Daoy (cell line): ENCODE measurements around the gene PRR33. TPM values are rescaled to one million over a fixed set of nuclear protein-coding genes. Genes with fewer than 3 reads are reported as not detected.

Experiments used
- DNase-seq: peaks from one replicate; pipeline ENCODE4 v3.0.0-alpha.2; 2015; ENCODE audit warnings: low read depth
- total RNA-seq: library from RNA; depleted of rRNA; stranded (reverse); fragments of >200 nt; shearing (Covaris generic); gene quantifications from 2 replicates; pipeline ENCODE4 v1.2.3, GENCODE V29; 2014

Gene PRR33
- total RNA-seq, 1 experiment from 2014 or later: not detected

DNA sequence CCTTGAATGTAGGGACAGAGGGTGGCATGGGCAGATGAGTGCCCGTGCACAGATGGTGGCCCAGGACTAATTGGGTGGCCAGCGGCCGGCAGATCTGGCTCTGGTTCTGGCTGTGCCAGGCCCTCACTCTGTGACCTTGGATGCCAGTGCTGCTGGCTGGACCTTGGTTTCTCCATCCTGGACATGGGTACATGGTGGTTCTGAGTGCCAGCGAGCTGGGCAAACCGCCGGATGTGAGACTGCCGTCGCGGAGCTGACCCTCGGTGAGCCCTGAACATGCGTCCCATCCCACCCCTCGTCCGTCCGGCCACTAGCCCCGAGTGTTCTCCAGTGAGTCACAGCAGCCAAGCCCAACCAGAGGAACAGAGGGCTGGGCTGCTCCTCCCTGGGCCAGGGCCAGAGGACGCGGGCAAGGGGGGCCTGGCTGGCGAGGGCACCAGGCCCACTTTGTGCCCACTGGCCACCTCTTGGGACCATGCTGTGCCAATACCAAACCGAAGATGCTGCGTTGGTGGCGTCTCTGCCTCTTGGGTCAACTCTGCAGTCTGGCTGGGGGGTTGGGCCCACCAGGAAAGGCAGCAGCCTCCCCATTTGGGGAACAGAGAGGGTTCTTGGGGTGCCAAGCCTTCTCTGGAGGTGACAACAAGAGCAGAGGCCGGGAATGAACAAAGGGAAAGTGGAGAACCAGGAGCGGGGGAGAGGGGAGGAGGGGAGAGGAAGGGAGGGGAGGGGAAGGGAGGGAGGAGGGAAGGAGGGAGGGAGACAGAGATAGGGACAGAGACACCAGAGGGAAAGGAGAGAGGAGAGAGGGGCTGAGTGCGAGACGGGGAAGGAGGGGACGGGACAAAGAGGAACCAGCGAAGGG, 28.1 kb downstream of the PRR33 start:
- peak; percentile 83 for DNase-seq

DNA sequence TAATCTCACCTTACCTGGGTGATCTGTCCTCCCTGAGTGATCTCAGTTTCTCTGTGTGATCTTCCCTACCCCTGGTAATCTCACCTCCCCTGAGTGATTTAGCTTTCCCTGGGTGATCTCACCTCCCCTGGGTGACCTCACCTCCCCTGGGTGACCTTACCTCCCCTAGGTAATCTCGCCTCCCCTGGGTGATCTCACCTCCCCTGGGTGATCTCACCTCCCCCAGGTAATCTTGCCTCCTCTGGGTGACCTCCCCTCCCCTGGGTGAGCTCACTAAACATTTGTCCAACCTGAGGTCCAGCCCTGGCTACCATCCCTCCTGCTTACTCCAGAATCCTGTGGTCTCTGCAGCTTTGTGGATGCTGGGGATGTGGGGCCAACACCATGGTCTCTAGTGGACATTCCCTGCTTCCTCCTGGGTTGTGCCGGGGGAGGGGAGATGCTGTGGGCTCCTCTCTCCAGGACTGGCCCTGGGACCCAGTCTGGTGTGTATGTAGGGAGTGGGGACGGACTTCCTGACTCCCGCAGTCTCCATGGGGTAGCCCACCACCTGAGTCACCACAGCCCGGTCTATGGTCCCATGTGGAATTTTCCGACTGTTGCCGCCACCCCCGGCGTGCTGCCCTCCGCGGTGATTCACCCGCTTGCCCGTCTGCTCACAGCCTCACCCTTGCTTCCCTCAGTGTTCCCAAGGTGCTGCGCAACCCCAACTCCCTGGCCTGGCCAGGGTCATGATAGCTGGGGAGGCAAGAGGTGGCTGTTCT, 28.9 kb downstream of the PRR33 start:
- DNase-seq: peak; percentile 88

DNA sequence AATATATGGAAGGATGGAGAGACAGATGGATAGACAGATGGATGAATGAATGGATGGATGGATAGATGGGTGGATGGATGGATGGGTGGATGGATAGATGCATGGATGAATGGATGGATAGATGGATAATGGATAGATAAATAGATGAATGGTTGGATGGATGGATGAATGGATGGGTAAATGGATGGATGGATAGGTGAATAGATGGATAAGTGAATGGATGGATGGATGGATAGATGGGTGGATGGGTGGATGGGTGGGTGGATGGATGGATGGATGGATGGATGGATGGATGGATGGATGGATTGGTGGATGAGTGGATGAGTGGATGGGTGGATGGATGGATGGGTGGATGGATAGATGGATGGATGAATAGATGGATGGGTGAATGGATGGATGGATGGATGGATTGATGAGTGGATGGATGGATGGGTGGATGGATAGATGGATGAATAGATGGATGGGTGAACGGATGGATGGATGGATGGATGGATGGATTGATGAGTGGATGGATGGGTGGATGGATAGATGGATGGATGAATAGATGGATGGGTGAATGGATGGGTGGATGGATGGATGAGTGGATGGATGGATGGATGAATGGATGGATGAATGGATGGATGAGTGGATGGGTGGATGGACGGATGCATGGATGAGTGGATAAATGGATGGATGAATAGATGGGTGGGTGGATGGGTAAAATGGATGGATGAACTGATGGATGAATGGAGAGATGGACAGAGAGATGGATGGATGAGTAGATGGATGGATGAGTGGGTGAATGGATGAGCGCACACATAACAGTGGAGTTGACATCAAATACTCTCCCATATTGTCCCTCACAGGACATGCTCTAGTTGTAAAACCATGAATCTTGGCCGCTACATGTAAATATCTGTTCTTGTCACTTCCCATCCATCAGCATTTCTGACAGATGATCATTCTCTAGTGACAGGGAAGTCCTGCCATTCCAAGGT, 30.0 kb downstream of the PRR33 start:
- no peak for DNase-seq

DNA sequence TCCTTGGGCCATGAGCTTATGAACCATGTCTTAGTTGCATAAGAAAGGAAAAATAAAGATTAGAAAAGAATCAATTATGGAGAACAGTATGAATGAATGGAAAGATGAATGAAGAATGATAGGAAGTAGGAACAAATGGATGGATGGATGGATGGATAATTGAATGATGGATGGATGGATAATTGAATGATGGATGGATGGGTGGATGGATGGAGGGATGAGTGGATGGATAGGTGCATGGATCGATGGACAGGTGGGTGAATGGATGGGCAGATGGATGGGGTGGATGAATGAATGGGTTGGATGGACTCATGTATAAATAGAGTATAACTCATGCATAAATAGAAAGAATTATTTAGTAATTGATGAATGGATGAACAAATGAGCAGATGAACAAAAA, 31.6 kb downstream of the PRR33 start:
- DNase-seq: no peak

DNA sequence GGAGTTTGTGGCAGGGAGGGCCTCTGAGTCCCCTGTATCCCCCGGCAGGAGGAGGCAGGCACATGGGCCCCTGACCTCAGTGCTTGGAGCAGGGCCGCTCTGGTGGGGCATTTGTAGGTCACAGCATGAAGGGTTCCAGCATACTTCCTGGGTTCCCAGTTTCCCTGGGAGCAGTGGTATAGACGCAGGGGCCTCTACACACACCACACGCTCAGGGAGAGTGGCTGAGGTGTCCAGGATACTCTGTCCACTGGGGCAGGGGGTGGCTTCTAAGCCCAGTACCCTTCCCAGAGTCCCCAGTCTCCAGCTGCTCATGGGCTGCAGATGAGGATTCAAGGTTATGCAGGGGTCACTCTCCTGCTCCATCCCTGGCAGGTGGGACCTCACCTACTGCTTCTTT, 32.7 kb downstream of the PRR33 start:
- no peak for DNase-seq

DNA sequence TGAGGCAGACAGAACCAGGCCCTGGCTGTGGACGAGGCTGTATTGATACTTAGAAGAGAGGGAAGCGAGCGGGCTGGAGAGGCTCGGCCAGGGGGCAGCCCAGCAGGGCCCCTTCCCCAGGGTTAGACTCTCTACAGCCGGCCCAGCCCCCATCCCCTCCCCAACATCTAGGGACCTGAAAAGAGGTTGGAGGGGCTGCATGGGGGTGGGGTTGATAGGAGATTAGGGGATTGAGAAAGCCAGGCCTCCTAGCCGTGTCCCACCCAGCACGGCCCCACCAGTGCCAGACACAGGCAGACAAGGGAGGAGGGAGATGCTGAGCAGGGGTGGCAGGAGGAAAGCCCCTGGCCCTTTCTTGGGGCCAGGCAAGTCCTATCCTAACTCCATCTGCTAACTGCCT, 33.1 kb downstream of the PRR33 start:
- DNase-seq: no peak

DNA sequence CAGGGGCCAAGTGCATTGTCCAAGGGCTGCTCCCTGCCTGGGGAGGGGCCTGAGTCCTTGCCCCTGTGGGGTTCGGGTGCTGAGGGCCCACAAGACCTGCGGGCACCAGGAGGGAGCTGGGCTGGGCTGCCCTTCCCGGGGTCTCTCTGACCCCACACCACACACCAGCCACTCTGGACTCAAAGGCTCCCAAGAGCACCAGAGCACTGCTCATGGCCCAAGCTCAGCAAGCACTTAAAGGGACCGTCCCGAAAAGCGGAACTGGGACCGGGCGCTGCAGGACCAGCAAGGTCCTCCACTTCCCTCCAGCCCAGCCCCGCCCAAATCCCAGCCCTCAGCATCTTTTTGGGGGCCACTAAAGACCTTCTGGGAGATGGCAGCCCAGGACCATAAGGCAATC, 33.5 kb downstream of the PRR33 start:
- DNase-seq: no peak

DNA sequence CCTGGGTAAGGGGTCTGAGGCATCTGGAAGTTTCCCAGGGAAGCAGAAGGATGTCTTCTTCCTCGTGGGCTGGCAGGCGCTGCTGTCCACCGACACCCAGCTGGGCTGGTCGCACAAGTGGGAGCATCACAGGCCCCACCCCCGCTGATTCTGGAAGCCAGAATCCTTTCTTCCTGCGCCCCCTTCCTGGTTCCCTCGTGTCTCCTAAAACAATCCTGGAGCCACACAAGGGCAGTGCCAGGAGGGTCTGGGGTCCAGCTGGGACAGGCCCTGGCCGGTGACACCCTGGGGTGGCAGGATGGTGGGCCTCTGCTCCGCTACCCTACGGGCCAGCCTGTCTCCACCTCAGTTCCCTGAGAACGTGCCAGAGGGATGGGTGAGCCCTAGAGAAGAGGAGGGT, 34.6 kb downstream of the PRR33 start:
- DNase-seq: no peak

DNA sequence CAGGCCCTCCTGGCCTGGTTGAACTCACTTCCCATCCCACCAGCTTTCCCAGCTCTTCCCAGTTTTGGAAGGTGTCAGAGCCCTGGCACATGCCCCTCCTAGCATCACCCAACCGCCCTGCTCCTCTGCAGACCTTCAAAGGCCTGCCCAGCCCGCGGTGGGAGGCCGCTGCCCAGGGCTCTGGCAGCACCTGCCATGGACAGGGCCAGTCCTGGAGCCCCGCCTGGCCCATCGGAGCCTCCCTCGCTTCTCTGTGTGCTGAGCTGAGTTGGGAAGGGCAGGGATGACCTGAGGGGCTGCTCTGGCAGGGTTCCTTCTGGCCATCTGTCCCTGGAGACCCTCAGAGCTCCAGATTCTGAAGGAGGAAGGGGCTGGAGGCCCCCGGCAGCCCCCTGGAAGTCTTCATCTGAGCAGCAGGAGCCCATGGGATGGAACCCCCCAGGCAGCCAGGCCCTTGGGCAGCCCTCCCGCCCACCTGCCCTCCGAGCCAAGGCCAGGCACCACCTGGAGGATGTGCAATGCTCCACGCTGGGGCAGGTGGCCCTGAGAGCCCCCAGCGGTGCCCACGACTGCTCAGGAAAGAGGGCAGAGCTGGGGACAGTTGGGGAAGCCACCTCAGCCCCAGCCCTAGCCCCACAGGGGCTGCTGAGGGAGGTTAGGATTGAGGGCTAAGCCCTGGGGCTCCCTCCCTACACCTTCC, 35.2 kb downstream of the PRR33 start:
- no peak for DNase-seq

DNA sequence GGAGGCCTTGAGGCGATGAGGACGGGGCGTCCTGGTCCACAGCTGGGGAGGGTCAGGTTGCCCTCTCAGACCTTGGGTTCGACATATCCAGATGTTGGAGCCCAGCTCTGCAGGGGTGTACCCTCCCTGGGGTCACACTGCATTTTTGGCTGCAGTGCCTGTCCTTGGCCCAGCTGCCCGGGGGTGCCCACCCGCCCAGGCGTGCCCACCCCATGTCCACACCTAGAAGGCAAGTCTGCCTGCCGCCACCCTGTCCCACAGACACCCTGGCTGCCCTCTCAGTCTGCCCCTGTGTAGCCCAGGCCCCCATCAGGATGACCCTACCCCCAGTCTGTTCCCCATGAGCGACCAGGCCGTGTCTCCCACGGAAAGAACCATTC, 35.8 kb downstream of the PRR33 start:
- no peak for DNase-seq

DNA sequence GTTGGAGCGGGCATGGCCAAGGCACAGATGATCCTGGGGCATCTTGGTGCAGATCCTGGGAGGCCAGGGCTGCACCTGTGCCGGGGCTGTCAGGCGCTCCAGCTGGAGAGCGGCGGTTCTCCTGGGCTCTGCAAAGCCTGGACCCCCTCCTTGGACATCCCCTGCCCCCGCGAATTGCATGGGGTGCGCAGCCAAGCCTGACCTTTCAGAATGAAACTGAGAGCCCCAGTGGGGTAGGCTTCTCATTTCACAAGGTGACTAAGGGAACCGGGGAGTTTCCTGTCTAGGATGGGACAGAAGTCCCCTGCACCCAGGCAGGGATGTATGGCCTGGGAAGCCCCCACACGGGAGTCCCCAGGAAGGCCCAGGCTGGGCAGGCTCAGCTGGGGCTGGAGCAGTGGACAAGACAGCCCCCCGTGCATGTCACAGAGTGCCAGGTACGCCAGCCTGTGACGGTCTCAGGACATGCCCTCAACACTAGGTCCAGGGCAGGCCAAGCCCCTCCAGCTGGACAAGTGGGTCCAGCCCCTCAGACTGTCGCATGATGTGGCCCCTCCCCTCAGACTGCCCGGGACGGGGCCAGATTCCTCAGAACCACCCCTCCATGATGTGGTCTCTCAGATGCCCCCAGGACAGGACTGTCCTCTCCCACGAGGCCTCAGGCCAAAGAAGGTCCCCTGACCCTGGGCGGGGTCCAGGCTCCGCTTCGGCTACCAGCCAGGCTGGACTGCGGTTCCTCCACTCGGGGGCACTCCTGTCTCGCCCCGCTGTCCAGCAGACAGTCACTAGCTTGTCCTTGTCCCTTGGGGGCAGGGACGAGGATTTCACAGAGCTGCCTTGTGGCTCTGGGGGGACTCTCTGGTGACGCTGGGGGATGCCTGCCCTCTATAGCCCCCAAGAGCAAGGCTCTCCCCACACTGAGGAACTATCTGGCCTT, 36.5 kb downstream of the PRR33 start:
- no peak for DNase-seq

DNA sequence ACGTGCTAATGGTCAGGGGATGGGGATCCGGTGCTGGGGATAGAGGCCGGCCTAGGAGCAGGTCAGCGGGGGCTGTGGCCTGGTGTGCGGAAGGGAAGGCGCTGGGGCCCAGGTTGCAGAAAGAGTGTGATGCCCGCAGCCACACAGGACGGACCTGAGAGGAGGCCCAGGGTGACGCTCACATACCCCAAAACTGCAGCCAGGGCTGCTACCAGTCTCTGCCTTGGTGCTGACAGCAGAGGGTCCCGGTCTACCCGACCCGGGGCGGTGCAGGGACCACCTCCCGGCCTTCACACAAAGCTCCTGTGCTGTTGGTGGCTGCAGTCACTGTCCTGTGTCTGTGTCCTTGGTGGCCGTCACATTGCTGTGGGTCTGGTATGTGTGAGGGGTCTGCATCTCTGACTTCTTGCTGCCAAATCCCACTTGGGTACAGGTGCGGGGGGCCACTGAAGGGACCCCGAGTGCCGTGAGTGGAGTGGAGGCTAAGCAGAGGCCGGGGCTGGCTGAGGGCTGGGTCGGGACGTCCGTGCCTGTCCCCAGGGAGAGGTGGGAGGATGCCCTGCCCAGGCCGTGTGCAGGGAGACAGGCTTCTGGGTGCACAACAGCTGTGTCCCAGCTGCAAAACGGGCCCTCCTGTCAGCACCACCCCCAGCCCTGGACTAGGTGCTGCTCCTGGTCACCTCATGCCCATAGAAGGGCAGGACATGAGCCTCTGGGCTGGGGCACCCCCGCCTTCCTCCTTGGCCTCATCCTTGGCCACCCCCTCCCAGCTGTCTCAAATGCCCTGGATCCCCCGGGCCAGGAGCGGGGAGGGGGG, 37.4 kb downstream of the PRR33 start:
- no peak for DNase-seq

DNA sequence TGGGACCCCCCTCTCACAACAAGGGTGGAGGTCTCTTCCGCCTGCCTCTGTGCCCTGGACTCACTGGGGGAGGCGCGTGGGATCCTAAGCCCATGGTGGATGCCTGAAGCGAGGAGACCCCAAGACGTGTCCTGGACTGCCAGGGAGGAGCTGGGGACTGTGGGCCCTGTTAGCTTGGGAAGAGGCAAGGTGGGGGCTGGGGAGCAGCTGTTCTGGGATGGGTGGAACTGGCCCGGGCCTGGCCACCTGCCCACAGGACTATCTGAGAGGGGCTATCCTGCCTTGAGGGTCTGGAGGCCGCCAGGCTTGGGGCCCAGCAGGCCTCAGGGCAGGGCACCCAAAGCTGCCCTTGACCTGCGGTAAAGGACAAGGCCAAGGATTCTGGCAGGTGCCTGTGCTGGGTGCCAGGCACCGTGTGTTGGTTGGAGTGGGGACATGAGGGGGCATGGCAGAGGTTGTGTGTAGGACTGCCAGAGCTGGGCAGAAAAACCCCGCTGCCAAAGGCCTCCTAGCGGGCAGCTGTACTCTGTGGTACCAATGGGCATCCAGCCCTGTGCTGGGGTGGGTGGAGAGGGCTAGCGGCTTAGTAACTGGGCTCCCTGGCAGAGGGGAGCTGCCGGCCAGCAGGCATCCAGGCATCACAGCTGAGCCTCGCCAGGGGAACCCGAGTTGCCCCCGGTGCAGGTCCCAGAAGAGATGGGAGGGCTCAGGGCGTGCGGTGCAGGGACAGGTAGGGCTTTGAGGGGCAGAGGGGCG, 38.1 kb downstream of the PRR33 start:
- no peak for DNase-seq

DNA sequence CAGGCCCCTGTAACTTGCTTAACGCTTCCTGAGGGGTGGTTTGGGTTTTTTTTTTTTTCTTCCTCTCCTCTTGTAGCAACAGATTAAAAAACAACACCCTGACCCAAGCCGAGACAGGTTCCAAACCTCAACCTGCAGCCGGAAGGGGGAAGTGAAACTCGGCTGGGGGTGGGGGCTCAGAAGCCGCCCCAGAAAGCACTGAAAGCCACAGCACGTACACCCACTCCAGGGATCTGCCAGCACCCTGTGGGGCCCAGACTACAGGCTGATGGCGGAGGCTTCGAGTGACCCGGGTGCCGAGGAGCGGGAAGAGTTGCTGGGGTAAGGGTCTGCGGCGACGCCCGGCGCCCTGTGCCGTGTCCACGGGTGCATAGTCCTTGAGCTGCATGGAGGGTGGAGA, 38.8 kb downstream of the PRR33 start, which contains the start of gene LSP1:
LSP1 (plus strand) TSS at position 208 of the 400 bp plus-strand sequence; CDS start at position 269, 61 bp downstream.
- DNase-seq: no peak

DNA sequence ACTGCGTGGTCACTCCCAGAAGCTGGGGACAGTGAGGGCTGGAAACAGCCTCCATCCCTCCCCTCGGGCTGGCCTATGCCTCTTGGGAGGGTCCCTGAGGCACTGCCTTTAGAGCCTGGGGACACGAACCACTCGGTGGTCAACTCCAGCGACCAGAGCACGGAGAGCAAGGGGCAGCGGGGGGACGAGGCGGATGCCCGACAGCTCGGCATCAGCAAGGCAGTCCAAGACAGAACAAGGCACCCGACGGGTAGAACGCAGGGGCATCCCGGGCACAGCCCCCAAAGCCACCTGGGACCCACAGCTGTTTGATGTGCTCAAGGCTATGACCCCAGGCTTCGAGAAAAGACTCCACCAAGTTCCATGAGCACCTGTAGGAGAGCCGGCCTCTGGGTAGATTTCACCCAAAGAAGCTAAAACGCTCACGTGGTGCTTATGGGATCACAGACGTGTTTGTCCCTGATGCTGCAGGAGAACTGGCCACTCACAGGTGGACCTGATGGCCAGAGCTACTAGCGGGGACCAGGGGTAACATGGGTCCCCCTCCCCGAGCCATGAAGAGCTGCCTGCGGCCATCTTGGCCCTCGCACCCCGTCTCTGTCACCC, 39.3 kb downstream of the PRR33 start:
- no peak for DNase-seq

DNA sequence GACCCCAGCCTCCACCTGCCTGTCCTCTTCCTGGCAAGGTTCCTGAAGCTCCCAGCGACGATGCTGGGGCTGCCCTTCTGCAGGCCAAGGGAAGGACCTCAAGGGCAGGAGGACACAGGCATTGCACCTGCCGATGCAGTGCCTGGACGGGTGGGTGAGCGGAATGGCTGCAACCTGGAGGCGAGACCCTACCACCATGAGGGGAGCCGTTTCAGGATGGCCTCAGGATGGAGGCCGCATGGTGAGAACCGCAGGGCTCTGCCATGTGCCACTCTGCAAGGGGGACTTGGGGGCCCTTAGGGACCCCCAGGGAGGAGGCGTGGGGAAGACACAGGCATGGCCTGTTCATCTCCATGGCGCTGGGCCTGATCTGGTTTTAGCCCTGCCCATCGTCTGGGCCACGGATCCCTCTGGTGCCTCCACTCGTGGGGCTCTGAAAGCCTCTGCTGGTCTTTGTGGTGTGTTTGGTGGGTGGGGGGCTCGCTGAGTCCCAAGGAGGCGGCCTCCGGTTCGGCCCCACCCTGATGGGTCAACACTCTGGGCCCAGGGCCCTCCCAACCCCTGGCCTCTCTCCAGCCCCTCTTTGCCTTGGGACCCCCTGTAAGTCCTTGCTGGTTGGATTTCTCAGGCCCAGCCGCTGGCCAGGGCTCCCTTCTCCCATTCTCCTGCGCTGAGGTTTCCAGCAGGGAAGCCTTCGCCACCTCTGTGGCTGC, 40.1 kb downstream of the PRR33 start:
- DNase-seq: no peak
